Kidney (tissue), 14 donors: ENCODE data around the gene SLC35F1. TPM values are rescaled to one million over a fixed set of nuclear protein-coding genes. Genes with fewer than 3 reads are reported as not detected.

ENCODE experiments used
- DNase-seq, 5 donors: peaks; one replicate each; pipeline ENCODE4 v3.0.0-alpha.2; 2013 to 2020
- FAIRE-seq: peaks from 2 replicates; lab custom pipeline; 2012; peaks lifted over from hg19 to GRCh38; lab: Jason Lieb, UNC
- H3K27ac ChIP-seq, 2 donors: one replicate each; pipeline ENCODE4 v1.7.0; 2013; ENCODE audit warnings: low read depth in 2 of 2, low read length in 2 of 2, inconsistent platforms in 1 of 2
- H3K27me3 ChIP-seq: one replicate; pipeline ENCODE4 v1.7.1; 2013; ENCODE audit warnings: low read length, inconsistent platforms; ENCODE audit not compliant: control insufficient read depth, insufficient read depth
- H3K36me3 ChIP-seq, 3 donors: one replicate each; pipeline versions ENCODE4 v1.7.0 to v1.7.1; 2013; ENCODE audit warnings: low read length in 3 of 3, control low read depth in 1 of 3, inconsistent platforms in 1 of 3; ENCODE audit not compliant: insufficient read depth in 3 of 3, control insufficient read depth in 2 of 3
- H3K4me1 ChIP-seq, 3 donors: one replicate each; pipeline versions ENCODE4 v1.7.0 to v1.7.1; 2013; ENCODE audit warnings: low read length in 3 of 3, inconsistent platforms in 1 of 3, low read depth in 1 of 3; ENCODE audit not compliant: control insufficient read depth in 2 of 3, insufficient read depth in 2 of 3
- H3K4me3 ChIP-seq, 3 donors: one replicate each; pipeline versions ENCODE4 v1.7.0 to v1.8.1; 2013; ENCODE audit warnings: low read length in 3 of 3, control low read depth in 1 of 3, inconsistent platforms in 1 of 3
- H3K9ac ChIP-seq, 3 donors: one replicate each; pipeline versions ENCODE4 v1.7.0 to v1.7.1; 2013; ENCODE audit warnings: low read length in 3 of 3, control low read depth in 1 of 3, inconsistent platforms in 1 of 3
- H3K9me3 ChIP-seq, 3 donors: one replicate each; pipeline versions ENCODE4 v1.7.0 to v1.7.1; 2013; ENCODE audit warnings: low read length in 3 of 3, control low read depth in 1 of 3, inconsistent platforms in 1 of 3; ENCODE audit not compliant: control insufficient read depth in 2 of 3, insufficient read depth in 1 of 3
- CTCF ChIP-seq: IDR thresholded peaks from 3 replicates; pipeline ENCODE4 v1.5.1; 2012; ENCODE audit warnings: mild to moderate bottlenecking, moderate library complexity, borderline replicate concordance; ENCODE audit not compliant: insufficient read depth; ENCODE audit errors: extremely low read depth
- intact Hi-C: fragments of 100-400 bp; cut with DNase I; formaldehyde crosslinking; loops from one replicate; pipeline ENCODE4 v1.11.1; 2022
- polyA plus RNA-seq: library from polyadenylated mRNA; stranded (reverse); fragments of 350-450 nt; fragmentation: Illumina TruSeq; extraction: RNeasy Lipid Tissue Mini Kit (QIAGEN cat#74804); gene quantifications from one replicate; pipeline ENCODE4 v1.2.3, GENCODE V29; 2014; ENCODE audit warnings: low read depth, low replicate concordance; ENCODE audit not compliant: insufficient read depth
- total RNA-seq: library from RNA; stranded (reverse); fragmentation: NEBNext Ultra II Directional; extraction: Animal tissue kit (Norgen Biotek cat#: 25700); gene quantifications from one replicate; pipeline ENCODE4 v1.2.1, GENCODE V29; 2021
- donor health status: control.
- donor health status: control.
- donor health status: control.
- donor health status: control.
- donor health status: control.
- donor health status: DM: yes; HTN: yes; CAD: no.
- donor health status: Normal renal cell carcinoma (clear cell type).

Gene SLC35F1
- total and polyA plus RNA-seq, 2 donors from 2014 or later: 0.28 to 0.63 TPM

- Histone ChIP-seq H3K27ac (no peak overlapping the region), H3K36me3 (no peaks in the 10 kb centered on the region), H3K4me3 (no peak overlapping the region), H3K27me3 (no peaks in the 10 kb centered on the region), H3K9ac (no peak overlapping the region), H3K4me1 (peaks cover 0 to 2% (median 0%) of the 10 kb centered on the region in 3 donors), H3K9me3 (no peaks in the 10 kb centered on the region)
- no peak for DNase-seq
- no peak for TF ChIP-seq CTCF
- no peak for FAIRE-seq
- intact Hi-C loops: no loop called here
These were observed 9.4 kb downstream of the SLC35F1 start for GRCh38 chr6:117916483-117916882.

- intact Hi-C loops: no loop called here
- Histone ChIP-seq H3K4me3 (no peak overlapping the region), H3K27ac (no peak overlapping the region), H3K36me3 (no peaks in the 10 kb centered on the region), H3K9me3 (no peaks in the 10 kb centered on the region), H3K27me3 (no peaks in the 10 kb centered on the region), H3K4me1 (peaks cover 0 to 2% (median 0%) of the 10 kb centered on the region in 3 donors), H3K9ac (no peak overlapping the region)
- no peak for DNase-seq
- no peak for FAIRE-seq
- TF ChIP-seq CTCF: no peak
These were observed 10.1 kb downstream of the SLC35F1 start for GRCh38 chr6:117917176-117917575.

GRCh38 chr6:117918454-117918853 is 11.4 kb downstream of the SLC35F1 start:
- no peak overlapping the region for H3K4me3 ChIP-seq
- DNase-seq: no peak
- no peaks in the 10 kb centered on the region for H3K36me3 ChIP-seq
- no peak overlapping the region for H3K9ac ChIP-seq
- H3K27me3 ChIP-seq: no peaks in the 10 kb centered on the region
- TF ChIP-seq CTCF: no peak
- no peaks in the 10 kb centered on the region for H3K9me3 ChIP-seq
- no peak overlapping the region for H3K27ac ChIP-seq
- intact Hi-C loops: no loop called here
- H3K4me1 ChIP-seq: peaks cover 0 to 2% (median 0%) of the 10 kb centered on the region in 3 donors
- no peak for FAIRE-seq

- H3K4me3 ChIP-seq: no peak overlapping the region
- H3K27ac ChIP-seq: no peak overlapping the region
- no peaks in the 10 kb centered on the region for H3K9me3 ChIP-seq
- H3K9ac ChIP-seq: no peak overlapping the region
- no peaks in the 10 kb centered on the region for H3K36me3 ChIP-seq
- DNase-seq: peak in 2 of 5 donors; percentile 3 to 13
- no peak for TF ChIP-seq CTCF
- intact Hi-C loops: no loop called here
- peaks cover 0 to 2% (median 0%) of the 10 kb centered on the region in 3 donors for H3K4me1 ChIP-seq
- FAIRE-seq: no peak
- H3K27me3 ChIP-seq: no peaks in the 10 kb centered on the region
These were observed 12.2 kb downstream of the SLC35F1 start for GRCh38 chr6:117919275-117919674.
